GM23338 (cell line): ENCODE data around the gene NPHP1.

Experiments used
- CTCF ChIP-seq, 2 experiments: fragments of 200-600 bp in 1 of 2; sonication (generic) in 1 of 2; conservative IDR thresholded peaks; 2 replicates each; pipeline versions ENCODE4 v1.5.1 to v1.6.1; 2016 to 2017; ENCODE audit warnings: antibody characterized with exemption in 2 of 2, low read depth in 2 of 2, mild to moderate bottlenecking in 2 of 2, moderate library complexity in 1 of 2
- ETS1 ChIP-seq: IDR thresholded peaks from 2 replicates; pipeline ENCODE4 v1.6.1; 2016; ENCODE audit warnings: antibody characterized with exemption
- EZH2 ChIP-seq: fragments of 200-600 bp; sonication (generic); IDR thresholded peaks from one replicate; pipeline ENCODE4 v1.8.0; 2017; ENCODE audit warnings: antibody characterized with exemption, mild to moderate bottlenecking, low read depth; ENCODE audit not compliant: unreplicated experiment
- EZH2phosphoT487 ChIP-seq: fragments of 200-600 bp; sonication (generic); IDR thresholded peaks from one replicate; pipeline ENCODE4 v1.8.1; 2018; ENCODE audit warnings: antibody characterized with exemption; ENCODE audit not compliant: unreplicated experiment
- NANOG ChIP-seq: IDR thresholded peaks from 2 replicates; pipeline ENCODE4 v1.6.1; 2016; ENCODE audit warnings: antibody characterized with exemption, borderline replicate concordance
- POLR2AphosphoS5 ChIP-seq: IDR thresholded peaks from 2 replicates; pipeline ENCODE4 v1.6.1; 2016; ENCODE audit warnings: antibody characterized with exemption, low read depth
- REST ChIP-seq: IDR thresholded peaks from one replicate; pipeline ENCODE4 v1.6.1; 2018; ENCODE audit warnings: antibody characterized with exemption; ENCODE audit not compliant: unreplicated experiment

GRCh38 chr2:110198016-110198415, 6.8 kb downstream of the NPHP1 start:
- TF ChIP-seq CTCF (conservative IDR thresholded peaks at IDR 0.05; ENCODE audit: low read depth in 2 of 2) (no peak), EZH2phosphoT487 (no peak), EZH2 (no peak), POLR2AphosphoS5 (no peak), REST (no peak), NANOG (no peak), ETS1 (no peak)
